Skeletal muscle cell (primary cell): ENCODE data around the gene C1GALT1C1L.
A peak's percentile ranks its signal among the peaks of the same experiment; 100 is the strongest.
"Not testable (repeated sequence)": the region's sequence is repeated elsewhere in the genome, so short reads cannot be mapped to it uniquely, and the experiment has no call there.

Experiments used
- DNase-seq: peaks from one replicate; pipeline ENCODE4 v3.0.0-alpha.2; 2010; ENCODE audit warnings: low read depth
- H3K4me3 ChIP-seq: 2 replicates; pipeline ENCODE4 v1.5.1; 2011; ENCODE audit warnings: low read depth, mild to moderate bottlenecking, control low read depth, low read length, moderate library complexity

Gene C1GALT1C1L

GRCh38 chr2:43675646-43676321 is 445 bp downstream of the C1GALT1C1L start:
- DNase-seq, result no peak
- H3K4me3 ChIP-seq, result peak overlapping the region; percentile 48

- DNase-seq, result no peak
- H3K4me3 ChIP-seq, result no peak overlapping the region
These were observed 19.0 kb downstream of the C1GALT1C1L start for GRCh38 chr2:43657241-43657640.

GRCh38 chr2:43653506-43653905 is 22.7 kb downstream of the C1GALT1C1L start:
- no peak for DNase-seq
- no peak overlapping the region for H3K4me3 ChIP-seq

GRCh38 chr2:43648994-43649701 is 27.1 kb downstream of the C1GALT1C1L start:
- H3K4me3 ChIP-seq, result no peak overlapping the region
- no peak for DNase-seq

- H3K4me3 ChIP-seq, result no peak overlapping the region
- no peak for DNase-seq
These were observed 32.5 kb downstream of the C1GALT1C1L start for GRCh38 chr2:43643680-43644079.

- H3K4me3 ChIP-seq, result no peak overlapping the region
- no peak for DNase-seq
These were observed 33.9 kb downstream of the C1GALT1C1L start for GRCh38 chr2:43642363-43642762.

GRCh38 chr2:43637030-43637803 is 39.0 kb downstream of the C1GALT1C1L start, which contains the start of gene PLEKHH2:
PLEKHH2 (plus strand) TSS chr2:43637260; CDS start chr2:43644674, 7,414 bp downstream.
- DNase-seq, result no peak
- peak within 1 kb of the TSS; percentile 71 for H3K4me3 ChIP-seq

- no peak for DNase-seq
- peak overlapping the region; percentile 71 for H3K4me3 ChIP-seq
These were observed 39.6 kb downstream of the C1GALT1C1L start for GRCh38 chr2:43636621-43637020.

GRCh38 chr2:43636153-43636552 is 40.1 kb downstream of the C1GALT1C1L start:
- not testable (repeated sequence) for DNase-seq, H3K4me3 ChIP-seq

- H3K4me3 ChIP-seq, result no peak overlapping the region
- DNase-seq, result peak; percentile 51
These were observed 41.5 kb downstream of the C1GALT1C1L start for GRCh38 chr2:43634604-43635306.

GRCh38 chr2:43631618-43632317 is 44.5 kb downstream of the C1GALT1C1L start:
- H3K4me3 ChIP-seq, result no peak overlapping the region
- no peak for DNase-seq
